DOHH2 (cell line): ENCODE results near the gene PEX3.

Source experiments
- H3F3A ChIP-seq: fragments of 200-600 bp; sonication (generic), shearing (Covaris generic); 2 replicates; pipeline ENCODE4 v1.6.0; 2016; ENCODE audit warnings: antibody characterized with exemption, mild to moderate bottlenecking; ENCODE audit not compliant: control insufficient read depth, insufficient read depth
- H3K27ac ChIP-seq: fragments of 200-600 bp; sonication (generic); 2 replicates; pipeline ENCODE4 v1.5.1; 2014; ENCODE audit warnings: low read depth, mild to moderate bottlenecking, low read length, moderate library complexity
- H3K27me3 ChIP-seq: fragments of 200-600 bp; sonication (generic); 2 replicates; pipeline ENCODE4 v1.6.1; 2014; ENCODE audit warnings: mild to moderate bottlenecking, low read length, mixed read lengths; ENCODE audit not compliant: control insufficient read depth
- H3K36me3 ChIP-seq: fragments of 200-600 bp; sonication (generic); 2 replicates; pipeline ENCODE4 v1.6.1; 2014; ENCODE audit warnings: mild to moderate bottlenecking, low read length, moderate library complexity, mixed read lengths; ENCODE audit not compliant: control insufficient read depth
- H3K4me1 ChIP-seq: fragments of 200-600 bp; sonication (generic); 2 replicates; pipeline ENCODE4 v1.6.1; 2014; ENCODE audit warnings: mild to moderate bottlenecking, low read length, mixed read lengths; ENCODE audit not compliant: control insufficient read depth
- H3K4me2 ChIP-seq: fragments of 200-600 bp; sonication (generic); 2 replicates; pipeline ENCODE4 v1.6.0; 2014; ENCODE audit warnings: mild to moderate bottlenecking, low read length, moderate library complexity
- H3K4me3 ChIP-seq: fragments of 200-600 bp; sonication (generic); 2 replicates; pipeline ENCODE4 v1.5.1; 2014; ENCODE audit warnings: mild to moderate bottlenecking, low read length, mixed read lengths
- H3K79me2 ChIP-seq: fragments of 200-600 bp; sonication (generic); 2 replicates; pipeline ENCODE4 v1.6.1; 2014; ENCODE audit warnings: mild to moderate bottlenecking, low read length, mixed read lengths; ENCODE audit not compliant: control insufficient read depth
- H3K9me2 ChIP-seq: fragments of 200-600 bp; sonication (generic); replicated peaks from 2 replicates; pipeline ENCODE4 v1.6.1; 2014; ENCODE audit warnings: mild to moderate bottlenecking, low read length, mixed read lengths; ENCODE audit not compliant: control insufficient read depth
- H3K9me3 ChIP-seq: fragments of 200-600 bp; sonication (generic); 2 replicates; pipeline ENCODE4 v1.6.1; 2014; ENCODE audit warnings: antibody characterized with exemption, low read length, mixed read lengths; ENCODE audit not compliant: control insufficient read depth, insufficient read depth
- H4K20me1 ChIP-seq: fragments of 200-600 bp; sonication (generic); 2 replicates; pipeline ENCODE4 v1.6.0; 2014; ENCODE audit warnings: low read depth, mild to moderate bottlenecking, antibody characterized with exemption, low read length, moderate library complexity; ENCODE audit not compliant: control insufficient read depth, insufficient read depth
- CTCF ChIP-seq: fragments of 200-600 bp; sonication (generic); IDR thresholded peaks from one replicate; pipeline ENCODE4 v1.5.1; 2014; ENCODE audit warnings: antibody characterized with exemption, mild to moderate bottlenecking, low read depth, low read length; ENCODE audit not compliant: poor library complexity, severe bottlenecking
- EZH2phosphoT487 ChIP-seq: fragments of 200-600 bp; sonication (generic); IDR thresholded peaks from 2 replicates; pipeline ENCODE4 v1.6.1; 2017; ENCODE audit warnings: borderline replicate concordance, mild to moderate bottlenecking, antibody characterized with exemption, low read length, moderate library complexity, mixed read lengths

PEX3 gene

GRCh38 chr6:143525356-143525755 is 74.8 kb downstream of the PEX3 start:
- no peaks in the 10 kb centered on the region for H4K20me1 ChIP-seq
- no peak overlapping the region for H3K4me3 ChIP-seq
- no peaks in the 10 kb centered on the region for H3K36me3 ChIP-seq
- H3K9me3 ChIP-seq, result no peaks in the 10 kb centered on the region
- no peak for TF ChIP-seq EZH2phosphoT487
- no peak for TF ChIP-seq CTCF
- H3K27me3 ChIP-seq, result peaks cover 5% of the 10 kb centered on the region; the same call in 1 of the 2 replicates
- no peak overlapping the region for H3K27ac ChIP-seq
- no peaks in the 10 kb centered on the region for H3K9me2 ChIP-seq
- peaks cover 2% of the 10 kb centered on the region; the same call in 1 of the 2 replicates for H3F3A ChIP-seq
- H3K4me2 ChIP-seq, result no peak overlapping the region
- H3K4me1 ChIP-seq, result peaks cover 7% of the 10 kb centered on the region
- H3K79me2 ChIP-seq, result no peaks in the 10 kb centered on the region

- Histone ChIP-seq H3K4me3 (no peak overlapping the region), H4K20me1 (no peaks in the 10 kb centered on the region), H3K36me3 (no peaks in the 10 kb centered on the region), H3F3A (peaks cover 2% of the 10 kb centered on the region; the same call in 1 of the 2 replicates), H3K27me3 (peaks cover 4% of the 10 kb centered on the region; the same call in 1 of the 2 replicates), H3K9me3 (no peaks in the 10 kb centered on the region), H3K4me2 (no peak overlapping the region), H3K9me2 (no peaks in the 10 kb centered on the region), H3K27ac (no peak overlapping the region), H3K79me2 (no peaks in the 10 kb centered on the region), H3K4me1 (peaks cover 7% of the 10 kb centered on the region)
- TF ChIP-seq CTCF (no peak), EZH2phosphoT487 (no peak)
Observed at GRCh38 chr6:143527677-143528076, 77.1 kb downstream of the PEX3 start.

GRCh38 chr6:143528164-143528811 is 77.7 kb downstream of the PEX3 start:
- no peak for TF ChIP-seq CTCF
- no peak for TF ChIP-seq EZH2phosphoT487
- no peaks in the 10 kb centered on the region for H3K79me2 ChIP-seq
- no peak overlapping the region for H3K27ac ChIP-seq
- peak overlapping the region; percentile 12; the same call in 1 of the 2 replicates for H3K4me2 ChIP-seq
- H3K4me1 ChIP-seq, result peaks cover 7% of the 10 kb centered on the region
- H3K4me3 ChIP-seq, result no peak overlapping the region
- H3K27me3 ChIP-seq, result peaks cover 4% of the 10 kb centered on the region; the same call in 1 of the 2 replicates
- H3K36me3 ChIP-seq, result no peaks in the 10 kb centered on the region
- no peaks in the 10 kb centered on the region for H4K20me1 ChIP-seq
- no peaks in the 10 kb centered on the region for H3K9me2 ChIP-seq
- no peaks in the 10 kb centered on the region for H3K9me3 ChIP-seq
- peaks cover 2% of the 10 kb centered on the region; the same call in 1 of the 2 replicates for H3F3A ChIP-seq
